HepG2 (cell line): Measurements from ENCODE around the gene GPRIN1. TPM values are rescaled to one million over a fixed set of nuclear protein-coding genes. Genes with fewer than 3 reads are reported as not detected.

Experiments used
- ATAD3A ChIP-seq: sonication (generic); formaldehyde crosslinking; IDR thresholded peaks from 2 replicates; pipeline ENCODE4 v1.4.0; 2020; ENCODE audit warnings: missing genetic modification reagents
- KDM5B ChIP-seq: sonication (generic); formaldehyde crosslinking; IDR thresholded peaks from 2 replicates; pipeline ENCODE4 v1.4.0; 2020; ENCODE audit warnings: missing genetic modification reagents, mild to moderate bottlenecking, borderline replicate concordance
- MYC ChIP-seq: sonication (generic); formaldehyde crosslinking; IDR thresholded peaks from 2 replicates; pipeline ENCODE4 v1.9.0; 2021; ENCODE audit warnings: missing genetic modification reagents, borderline replicate concordance
- TAF15 ChIP-seq: fragments of 200-400 bp; formaldehyde crosslinking; IDR thresholded peaks from one replicate; pipeline ENCODE4 v1.6.1; 2018; ENCODE audit warnings: mild to moderate bottlenecking, low read depth, low read length; ENCODE audit not compliant: poor library complexity, severe bottlenecking
- polyA plus RNA-seq, 8 experiments: library from polyadenylated mRNA; depleted of rRNA in 3 of 8; stranded (reverse) in 7 of 8; unstranded in 1 of 8; fragments of >200 nt; fragmentation: Illumina TruSeq in 4 of 8; extraction: Trizol in 4 of 8; gene quantifications; 2 replicates each; pipeline versions ENCODE4 v1.2.1 to v1.2.3, GENCODE V29; 2011 to 2016; ENCODE audit warnings: low read depth in 4 of 8, missing spikeins in 1 of 8, mixed read lengths in 1 of 8; ENCODE audit not compliant: insufficient read depth in 1 of 8
- total RNA-seq, 5 experiments: library from RNA; depleted of rRNA; stranded (reverse); fragments of >200 nt; fragmentation: Illumina TruSeq; extraction: Trizol; gene quantifications; 2 replicates each; pipeline ENCODE4 v1.2.3, GENCODE V29; 2016; ENCODE audit warnings: low read depth in 1 of 5
- TF ChIP-seq, protein P1 (sequence below): sonication (generic); formaldehyde crosslinking; IDR thresholded peaks from 2 replicates; pipeline ENCODE4 v1.5.1; 2020; ENCODE audit warnings: mild to moderate bottlenecking, missing genetic modification reagents, borderline replicate concordance
- TF ChIP-seq, protein P2 (sequence below): IDR thresholded peaks from 2 replicates; pipeline ENCODE4 v1.6.1; 2016
- TF ChIP-seq, protein P3 (sequence below): sonication (generic); formaldehyde crosslinking; IDR thresholded peaks from 2 replicates; pipeline ENCODE4 v1.9.0; 2021; ENCODE audit warnings: missing genetic modification reagents, mild to moderate bottlenecking, borderline replicate concordance
- TF ChIP-seq, protein P4 (sequence below): IDR thresholded peaks from 2 replicates; pipeline ENCODE4 v1.6.1; 2016
- TF ChIP-seq, protein P5 (sequence below): sonication (generic); formaldehyde crosslinking; IDR thresholded peaks from 2 replicates; pipeline ENCODE4 v1.4.0; 2020; ENCODE audit warnings: mild to moderate bottlenecking, low read depth, missing genetic modification reagents
- TF ChIP-seq, protein P6 (sequence below): sonication (generic); formaldehyde crosslinking; IDR thresholded peaks from 2 replicates; pipeline ENCODE4 v1.4.0; 2020; ENCODE audit warnings: mild to moderate bottlenecking, missing genetic modification reagents

Gene GPRIN1
- total and polyA plus RNA-seq, 2 of the 13 experiments (the other 11 are each of a cell fraction or from before 2014, with no cell fraction given) = 0.32 to 2.0 TPM

DNA sequence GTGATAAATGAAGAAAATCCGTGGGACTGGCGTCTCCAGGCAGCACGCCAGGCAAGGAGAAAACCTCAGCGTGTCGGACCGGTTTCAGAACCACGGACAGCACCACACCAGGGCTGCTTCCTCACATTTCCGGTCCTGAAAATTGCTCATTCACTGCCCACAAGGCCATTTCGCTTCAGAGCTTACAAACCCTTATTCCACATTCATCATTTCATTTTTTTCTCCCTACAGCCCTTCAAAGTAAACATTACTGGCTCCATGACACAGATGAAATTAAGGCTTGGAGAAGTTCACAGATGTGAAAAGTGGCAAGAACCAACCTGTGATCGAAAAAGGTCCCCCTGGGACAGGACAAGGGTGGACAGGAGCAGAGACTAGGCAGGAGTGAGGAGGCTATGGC lies 1.5 kb upstream of the GPRIN1 start (continued):
- TF ChIP-seq, protein P1, sequence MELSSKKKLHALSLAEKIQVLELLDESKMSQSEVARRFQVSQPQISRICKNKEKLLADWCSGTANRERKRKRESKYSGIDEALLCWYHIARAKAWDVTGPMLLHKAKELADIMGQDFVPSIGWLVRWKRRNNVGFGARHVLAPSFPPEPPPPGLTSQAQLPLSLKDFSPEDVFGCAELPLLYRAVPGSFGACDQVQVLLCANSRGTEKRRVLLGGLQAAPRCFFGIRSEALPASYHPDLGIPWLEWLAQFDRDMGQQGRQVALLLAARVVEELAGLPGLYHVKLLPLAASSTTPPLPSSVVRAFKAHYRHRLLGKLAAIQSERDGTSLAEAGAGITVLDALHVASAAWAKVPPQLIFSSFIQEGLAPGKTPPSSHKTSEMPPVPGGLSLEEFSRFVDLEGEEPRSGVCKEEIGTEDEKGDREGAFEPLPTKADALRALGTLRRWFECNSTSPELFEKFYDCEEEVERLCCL = no peak
- TF ChIP-seq MYC (CRISPR knock-in tag) (no peak), TAF15 (no peak), ATAD3A (CRISPR knock-in tag) (no peak), KDM5B (CRISPR knock-in tag) (no peak)
- TF ChIP-seq, protein P2, sequence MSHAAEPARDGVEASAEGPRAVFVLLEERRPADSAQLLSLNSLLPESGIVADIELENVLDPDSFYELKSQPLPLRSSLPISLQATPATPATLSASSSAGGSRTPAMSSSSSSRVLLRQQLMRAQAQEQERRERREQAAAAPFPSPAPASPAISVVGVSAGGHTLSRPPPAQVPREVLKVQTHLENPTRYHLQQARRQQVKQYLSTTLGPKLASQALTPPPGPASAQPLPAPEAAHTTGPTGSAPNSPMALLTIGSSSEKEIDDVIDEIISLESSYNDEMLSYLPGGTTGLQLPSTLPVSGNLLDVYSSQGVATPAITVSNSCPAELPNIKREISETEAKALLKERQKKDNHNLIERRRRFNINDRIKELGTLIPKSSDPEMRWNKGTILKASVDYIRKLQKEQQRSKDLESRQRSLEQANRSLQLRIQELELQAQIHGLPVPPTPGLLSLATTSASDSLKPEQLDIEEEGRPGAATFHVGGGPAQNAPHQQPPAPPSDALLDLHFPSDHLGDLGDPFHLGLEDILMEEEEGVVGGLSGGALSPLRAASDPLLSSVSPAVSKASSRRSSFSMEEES (CRISPR knock-in tag) = peak; percentile 75
- TF ChIP-seq, protein P3, sequence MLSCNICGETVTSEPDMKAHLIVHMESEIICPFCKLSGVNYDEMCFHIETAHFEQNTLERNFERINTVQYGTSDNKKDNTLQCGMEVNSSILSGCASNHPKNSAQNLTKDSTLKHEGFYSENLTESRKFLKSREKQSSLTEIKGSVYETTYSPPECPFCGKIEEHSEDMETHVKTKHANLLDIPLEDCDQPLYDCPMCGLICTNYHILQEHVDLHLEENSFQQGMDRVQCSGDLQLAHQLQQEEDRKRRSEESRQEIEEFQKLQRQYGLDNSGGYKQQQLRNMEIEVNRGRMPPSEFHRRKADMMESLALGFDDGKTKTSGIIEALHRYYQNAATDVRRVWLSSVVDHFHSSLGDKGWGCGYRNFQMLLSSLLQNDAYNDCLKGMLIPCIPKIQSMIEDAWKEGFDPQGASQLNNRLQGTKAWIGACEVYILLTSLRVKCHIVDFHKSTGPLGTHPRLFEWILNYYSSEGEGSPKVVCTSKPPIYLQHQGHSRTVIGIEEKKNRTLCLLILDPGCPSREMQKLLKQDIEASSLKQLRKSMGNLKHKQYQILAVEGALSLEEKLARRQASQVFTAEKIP (CRISPR knock-in tag) = no peak
- TF ChIP-seq, protein P4, sequence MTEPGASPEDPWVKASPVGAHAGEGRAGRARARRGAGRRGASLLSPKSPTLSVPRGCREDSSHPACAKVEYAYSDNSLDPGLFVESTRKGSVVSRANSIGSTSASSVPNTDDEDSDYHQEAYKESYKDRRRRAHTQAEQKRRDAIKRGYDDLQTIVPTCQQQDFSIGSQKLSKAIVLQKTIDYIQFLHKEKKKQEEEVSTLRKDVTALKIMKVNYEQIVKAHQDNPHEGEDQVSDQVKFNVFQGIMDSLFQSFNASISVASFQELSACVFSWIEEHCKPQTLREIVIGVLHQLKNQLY (CRISPR knock-in tag) = 0 out of 2 replicates have a peak, but pooled peaks have one; percentile 32
- TF ChIP-seq, protein P5, sequence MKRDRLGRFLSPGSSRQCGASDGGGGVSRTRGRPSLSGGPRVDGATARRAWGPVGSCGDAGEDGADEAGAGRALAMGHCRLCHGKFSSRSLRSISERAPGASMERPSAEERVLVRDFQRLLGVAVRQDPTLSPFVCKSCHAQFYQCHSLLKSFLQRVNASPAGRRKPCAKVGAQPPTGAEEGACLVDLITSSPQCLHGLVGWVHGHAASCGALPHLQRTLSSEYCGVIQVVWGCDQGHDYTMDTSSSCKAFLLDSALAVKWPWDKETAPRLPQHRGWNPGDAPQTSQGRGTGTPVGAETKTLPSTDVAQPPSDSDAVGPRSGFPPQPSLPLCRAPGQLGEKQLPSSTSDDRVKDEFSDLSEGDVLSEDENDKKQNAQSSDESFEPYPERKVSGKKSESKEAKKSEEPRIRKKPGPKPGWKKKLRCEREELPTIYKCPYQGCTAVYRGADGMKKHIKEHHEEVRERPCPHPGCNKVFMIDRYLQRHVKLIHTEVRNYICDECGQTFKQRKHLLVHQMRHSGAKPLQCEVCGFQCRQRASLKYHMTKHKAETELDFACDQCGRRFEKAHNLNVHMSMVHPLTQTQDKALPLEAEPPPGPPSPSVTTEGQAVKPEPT (CRISPR knock-in tag) = no peak
- TF ChIP-seq, protein P6, sequence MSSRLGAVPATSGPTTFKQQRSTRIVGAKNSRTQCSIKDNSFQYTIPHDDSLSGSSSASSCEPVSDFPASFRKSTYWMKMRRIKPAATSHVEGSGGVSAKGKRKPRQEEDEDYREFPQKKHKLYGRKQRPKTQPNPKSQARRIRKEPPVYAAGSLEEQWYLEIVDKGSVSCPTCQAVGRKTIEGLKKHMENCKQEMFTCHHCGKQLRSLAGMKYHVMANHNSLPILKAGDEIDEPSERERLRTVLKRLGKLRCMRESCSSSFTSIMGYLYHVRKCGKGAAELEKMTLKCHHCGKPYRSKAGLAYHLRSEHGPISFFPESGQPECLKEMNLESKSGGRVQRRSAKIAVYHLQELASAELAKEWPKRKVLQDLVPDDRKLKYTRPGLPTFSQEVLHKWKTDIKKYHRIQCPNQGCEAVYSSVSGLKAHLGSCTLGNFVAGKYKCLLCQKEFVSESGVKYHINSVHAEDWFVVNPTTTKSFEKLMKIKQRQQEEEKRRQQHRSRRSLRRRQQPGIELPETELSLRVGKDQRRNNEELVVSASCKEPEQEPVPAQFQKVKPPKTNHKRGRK (CRISPR knock-in tag) = no peak
